Mesendoderm (in vitro differentiated cells): Measurements from ENCODE around the gene ORC1.

Experiments
- DNase-seq: peaks from one replicate; pipeline ENCODE4 v3.0.0; 2013
- H2AK5ac ChIP-seq: 2 replicates; pipeline ENCODE4 v1.6.1; 2013; ENCODE audit warnings: low read length, inconsistent platforms
- H2BK120ac ChIP-seq: 2 replicates; pipeline ENCODE4 v1.6.1; 2013; ENCODE audit warnings: low read depth, mild to moderate bottlenecking, low read length, moderate library complexity, mixed read lengths
- H2BK15ac ChIP-seq: replicated peaks from 2 replicates; pipeline ENCODE4 v1.6.1; 2013; ENCODE audit warnings: low read depth, mild to moderate bottlenecking, moderate library complexity
- H2BK5ac ChIP-seq: 2 replicates; pipeline ENCODE4 v1.6.1; 2013; ENCODE audit warnings: low read length, inconsistent platforms
- H3K18ac ChIP-seq: 2 replicates; pipeline ENCODE4 v1.6.1; 2013; ENCODE audit warnings: mild to moderate bottlenecking, low read length, mixed read lengths
- H3K23ac ChIP-seq: one replicate; pipeline ENCODE4 v1.6.1; 2013; ENCODE audit warnings: low read length
- H3K27ac ChIP-seq: 2 replicates; pipeline ENCODE4 v1.5.1; 2013; ENCODE audit warnings: low read depth, mild to moderate bottlenecking, inconsistent platforms, low read length, moderate library complexity
- H3K27me3 ChIP-seq: 2 replicates; pipeline ENCODE4 v1.6.1; 2013; ENCODE audit warnings: low read length, control low read depth, mild to moderate bottlenecking, inconsistent platforms; ENCODE audit not compliant: insufficient read depth, poor library complexity
- H3K36me3 ChIP-seq: 2 replicates; pipeline ENCODE4 v1.6.1; 2013; ENCODE audit warnings: low read length, inconsistent platforms; ENCODE audit not compliant: control insufficient read depth, insufficient read depth
- H3K4ac ChIP-seq: one replicate; pipeline ENCODE4 v1.6.1; 2013; ENCODE audit warnings: low read depth, mild to moderate bottlenecking, low read length, moderate library complexity
- H3K4me1 ChIP-seq: 2 replicates; pipeline ENCODE4 v1.6.1; 2013; ENCODE audit warnings: low read depth, low read length, inconsistent platforms; ENCODE audit not compliant: control insufficient read depth
- H3K4me2 ChIP-seq: 2 replicates; pipeline ENCODE4 v1.6.1; 2013; ENCODE audit warnings: low read length
- H3K4me3 ChIP-seq: 2 replicates; pipeline ENCODE4 v1.5.1; 2013; ENCODE audit warnings: mild to moderate bottlenecking, low read length
- H3K56ac ChIP-seq: one replicate; pipeline ENCODE4 v1.6.1; 2013; ENCODE audit warnings: low read length
- H3K79me1 ChIP-seq: 2 replicates; pipeline ENCODE4 v1.6.1; 2013; ENCODE audit warnings: low read length, inconsistent platforms
- H3K79me2 ChIP-seq: 2 replicates; pipeline ENCODE4 v1.6.1; 2013; ENCODE audit warnings: mild to moderate bottlenecking, low read length; ENCODE audit not compliant: control insufficient read depth, insufficient read depth
- H3K9ac ChIP-seq: 2 replicates; pipeline ENCODE4 v1.6.1; 2013; ENCODE audit warnings: low read length, inconsistent platforms
- H4K5ac ChIP-seq: one replicate; pipeline ENCODE4 v1.6.1; 2013; ENCODE audit warnings: low read length
- H4K8ac ChIP-seq: one replicate; pipeline ENCODE4 v1.6.1; 2013; ENCODE audit warnings: low read depth, mild to moderate bottlenecking, control low read depth, low read length, moderate library complexity
- WGBS: extraction: QIAGEN DNeasy Blood & Tissue Kit; methylation state at CpG from one replicate; pipeline ENCODE4 v1.1.7; 2013; ENCODE audit warnings: low lambda C conversion rate, missing lambda C conversion rate; ENCODE audit not compliant: insufficient coverage; ENCODE audit errors: extremely low coverage; 5-methylcytosine and 5-hydroxymethylcytosine counted together

ORC1 gene

DNA sequence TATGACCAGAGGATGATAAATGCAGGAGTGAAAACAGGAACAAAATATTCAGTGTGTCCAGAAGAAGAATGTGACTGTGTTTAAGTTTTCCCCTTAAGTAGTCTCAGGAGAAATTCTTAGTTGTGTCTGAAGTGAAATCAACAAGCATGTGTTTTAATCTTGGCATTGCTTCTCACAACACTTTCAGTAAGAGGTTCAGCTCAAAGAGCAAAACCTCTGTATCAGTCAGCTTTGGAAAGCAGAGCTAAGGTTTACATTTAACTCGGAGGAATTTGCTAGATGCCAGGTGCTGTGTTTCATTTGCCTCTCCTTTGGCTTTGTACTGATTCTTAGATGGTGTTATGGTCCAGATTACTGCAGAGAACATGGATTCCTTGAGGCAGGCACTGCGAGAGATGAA, 66.8 kb downstream of the ORC1 start:
- Histone ChIP-seq H3K79me2 (no peaks in the 10 kb centered on the region), H4K5ac (no peak overlapping the region), H2AK5ac (no peak overlapping the region), H3K79me1 (no peaks in the 10 kb centered on the region), H3K27ac (no peak overlapping the region), H4K8ac (no peak overlapping the region), H3K36me3 (no peaks in the 10 kb centered on the region), H2BK120ac (no peak overlapping the region), H3K4me2 (no peak overlapping the region), H2BK15ac (no peak overlapping the region), H3K4me3 (no peak overlapping the region), H3K18ac (no peak overlapping the region), H3K4ac (no peak overlapping the region), H3K4me1 (no peaks in the 10 kb centered on the region), H2BK5ac (no peak overlapping the region), H3K9ac (no peak overlapping the region), H3K23ac (no peak overlapping the region), H3K56ac (no peak overlapping the region), H3K27me3 (no peaks in the 10 kb centered on the region)
- no peak for DNase-seq
- no CpG with 5 or more reads among the region's 2 CpGs for WGBS

GRCh38 chr1:52334906-52335528, 69.2 kb downstream of the ORC1 start:
- Histone ChIP-seq H3K23ac (no peak overlapping the region), H3K18ac (no peak overlapping the region), H3K9ac (no peak overlapping the region), H3K27me3 (no peaks in the 10 kb centered on the region), H2AK5ac (no peak overlapping the region), H3K4me3 (no peak overlapping the region), H3K27ac (no peak overlapping the region), H3K36me3 (no peaks in the 10 kb centered on the region), H3K79me2 (no peaks in the 10 kb centered on the region), H2BK120ac (no peak overlapping the region), H3K4me2 (no peak overlapping the region), H2BK15ac (no peak overlapping the region), H3K79me1 (no peaks in the 10 kb centered on the region), H4K5ac (no peak overlapping the region), H3K4ac (no peak overlapping the region), H3K56ac (no peak overlapping the region), H2BK5ac (no peak overlapping the region), H3K4me1 (no peaks in the 10 kb centered on the region), H4K8ac (no peak overlapping the region)
- DNase-seq = no peak
- no CpG with 5 or more reads among the region's 3 CpGs for WGBS

DNA sequence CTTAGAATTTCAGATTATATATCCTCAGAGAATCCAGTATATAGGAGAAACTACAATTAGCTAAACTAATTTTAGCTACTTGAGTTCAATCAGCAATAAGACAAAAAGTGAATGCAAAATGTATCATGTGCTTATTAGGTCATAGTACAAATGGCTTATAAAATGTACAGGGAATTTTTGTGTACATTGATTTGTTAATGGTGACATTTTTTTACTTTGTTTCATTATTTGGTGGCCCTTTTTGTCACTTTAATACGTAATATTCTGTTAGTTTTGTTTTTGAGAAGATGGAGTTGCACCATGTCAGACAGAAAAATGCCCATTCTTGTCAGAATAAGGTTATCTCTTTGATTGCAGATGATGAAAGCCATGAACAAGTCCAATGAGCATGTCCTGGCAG, 71.8 kb downstream of the ORC1 start:
- no peak overlapping the region for H2BK15ac ChIP-seq
- H2AK5ac ChIP-seq = no peak overlapping the region
- WGBS = no CpG with 5 or more reads among the region's 1 CpG
- no peak overlapping the region for H2BK5ac ChIP-seq
- H3K9ac ChIP-seq = no peak overlapping the region
- no peak overlapping the region for H3K4ac ChIP-seq
- H4K8ac ChIP-seq = no peak overlapping the region
- no peaks in the 10 kb centered on the region for H3K79me1 ChIP-seq
- no peak overlapping the region for H3K4me2 ChIP-seq
- no peak overlapping the region for H4K5ac ChIP-seq
- H3K23ac ChIP-seq = no peak overlapping the region
- no peaks in the 10 kb centered on the region for H3K36me3 ChIP-seq
- DNase-seq = no peak
- H3K18ac ChIP-seq = no peak overlapping the region
- no peaks in the 10 kb centered on the region for H3K79me2 ChIP-seq
- H3K27me3 ChIP-seq = no peaks in the 10 kb centered on the region
- H3K4me3 ChIP-seq = no peak overlapping the region
- H3K56ac ChIP-seq = no peak overlapping the region
- H3K27ac ChIP-seq = no peak overlapping the region
- no peak overlapping the region for H2BK120ac ChIP-seq
- H3K4me1 ChIP-seq = no peaks in the 10 kb centered on the region

- no peak overlapping the region for H3K4me2 ChIP-seq
- H3K4me1 ChIP-seq = no peaks in the 10 kb centered on the region
- no peak overlapping the region for H3K56ac ChIP-seq
- H3K4ac ChIP-seq = no peak overlapping the region
- H4K8ac ChIP-seq = no peak overlapping the region
- no peaks in the 10 kb centered on the region for H3K27me3 ChIP-seq
- no peaks in the 10 kb centered on the region for H3K79me1 ChIP-seq
- H4K5ac ChIP-seq = no peak overlapping the region
- H3K36me3 ChIP-seq = no peaks in the 10 kb centered on the region
- DNase-seq = no peak
- H2AK5ac ChIP-seq = no peak overlapping the region
- H2BK15ac ChIP-seq = no peak overlapping the region
- H3K79me2 ChIP-seq = no peaks in the 10 kb centered on the region
- no peak overlapping the region for H2BK120ac ChIP-seq
- no peak overlapping the region for H3K9ac ChIP-seq
- no peak overlapping the region for H2BK5ac ChIP-seq
- H3K18ac ChIP-seq = no peak overlapping the region
- no peak overlapping the region for H3K23ac ChIP-seq
- no peak overlapping the region for H3K27ac ChIP-seq
- whole genome bisulfite sequencing = no CpG with 5 or more reads among the region's 1 CpG
- no peak overlapping the region for H3K4me3 ChIP-seq
These were observed 75.6 kb downstream of the ORC1 start for GRCh38 chr1:52328615-52329014.

DNA sequence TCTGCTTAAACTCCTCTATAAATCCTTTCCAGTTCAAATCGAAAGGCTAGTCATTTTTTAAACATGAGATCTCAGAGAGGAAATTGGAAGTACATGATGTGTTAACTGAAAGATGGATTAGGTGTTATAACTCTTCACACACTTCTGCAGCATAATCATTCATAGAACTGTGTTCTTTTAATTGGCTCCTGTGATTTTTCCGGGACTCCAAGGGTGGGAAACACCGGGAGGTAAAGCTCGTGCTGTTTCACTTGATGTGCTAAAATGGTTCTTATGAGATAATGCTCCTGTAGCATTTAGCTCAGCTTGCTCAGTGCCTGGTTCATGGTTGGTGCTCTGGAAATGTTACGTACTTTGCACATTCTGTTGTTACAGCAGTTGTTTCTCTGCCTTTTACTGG, 78.4 kb downstream of the ORC1 start:
- Histone ChIP-seq H3K23ac (no peak overlapping the region), H4K8ac (no peak overlapping the region), H3K18ac (no peak overlapping the region), H4K5ac (no peak overlapping the region), H3K4me1 (no peaks in the 10 kb centered on the region), H3K4me3 (no peak overlapping the region), H2AK5ac (no peak overlapping the region), H2BK15ac (no peak overlapping the region), H3K27me3 (no peaks in the 10 kb centered on the region), H3K4ac (no peak overlapping the region), H3K79me2 (no peaks in the 10 kb centered on the region), H3K27ac (no peak overlapping the region), H3K79me1 (no peaks in the 10 kb centered on the region), H2BK5ac (no peak overlapping the region), H3K36me3 (no peaks in the 10 kb centered on the region), H3K9ac (no peak overlapping the region), H3K4me2 (no peak overlapping the region), H3K56ac (no peak overlapping the region), H2BK120ac (no peak overlapping the region)
- no CpG with 5 or more reads among the region's 5 CpGs for WGBS
- DNase-seq = no peak

DNA sequence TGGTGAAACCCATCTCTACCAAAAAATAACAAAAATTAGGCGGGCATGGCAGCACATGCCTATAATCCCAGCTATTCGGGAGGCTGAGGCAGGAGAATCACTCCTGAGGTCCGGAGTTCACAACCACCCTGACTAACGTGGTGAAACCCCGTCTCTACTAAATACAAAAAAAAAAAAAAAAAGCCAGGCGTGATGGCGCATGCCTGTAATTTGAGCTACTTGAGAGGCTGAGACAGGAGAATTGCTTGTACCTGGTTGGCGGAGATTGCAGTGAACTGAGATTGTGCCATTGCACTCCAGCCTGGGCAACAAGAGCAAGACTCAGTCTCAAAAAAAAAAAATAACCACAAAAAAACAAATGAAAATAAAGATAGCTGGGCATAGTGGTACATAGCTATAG, 80.5 kb downstream of the ORC1 start:
- Histone ChIP-seq H2AK5ac (no peak overlapping the region), H3K23ac (no peak overlapping the region), H3K9ac (no peak overlapping the region), H2BK15ac (no peak overlapping the region), H2BK120ac (no peak overlapping the region), H3K18ac (no peak overlapping the region), H3K4me2 (no peak overlapping the region), H3K4me3 (no peak overlapping the region), H3K4me1 (no peaks in the 10 kb centered on the region), H3K56ac (no peak overlapping the region), H3K36me3 (no peaks in the 10 kb centered on the region), H3K79me2 (no peaks in the 10 kb centered on the region), H3K27me3 (no peaks in the 10 kb centered on the region), H3K79me1 (no peaks in the 10 kb centered on the region), H3K4ac (no peak overlapping the region), H2BK5ac (no peak overlapping the region), H3K27ac (no peak overlapping the region), H4K8ac (no peak overlapping the region), H4K5ac (no peak overlapping the region)
- WGBS = no CpG with 5 or more reads among the region's 8 CpGs
- no peak for DNase-seq
